AG04449 (cell line): ENCODE measurements around the gene ANKRD11.

Source experiments
- CTCF ChIA-PET: fragments of 350-600 bp; formaldehyde crosslinking; extraction: SDS; loops from one replicate; lab custom pipeline; 2021; ENCODE audit warnings: antibody characterized with exemption; lab: Yijun Ruan, JAX
- POLR2A ChIA-PET: fragments of 400-600, 350-600 bp; formaldehyde crosslinking; extraction: SDS; loops from one replicate; lab custom pipeline; 2020; ENCODE audit warnings: antibody characterized with exemption, inconsistent platforms; lab: Yijun Ruan, JAX
- DNase-seq: peaks from one replicate; pipeline ENCODE4 v3.0.0-alpha.2; 2010; ENCODE audit warnings: low read depth, low spot score
- H3K4me3 ChIP-seq: 2 replicates; pipeline ENCODE4 v1.5.1; 2011; ENCODE audit warnings: low read depth, mild to moderate bottlenecking, control low read depth, low read length
- CTCF ChIP-seq: IDR thresholded peaks from one replicate; pipeline ENCODE4 v1.5.1; 2011; ENCODE audit warnings: mild to moderate bottlenecking, moderate library complexity, low read length, control low read depth, inconsistent platforms; ENCODE audit not compliant: insufficient read depth; ENCODE audit errors: missing control alignments

The ANKRD11 gene

DNA sequence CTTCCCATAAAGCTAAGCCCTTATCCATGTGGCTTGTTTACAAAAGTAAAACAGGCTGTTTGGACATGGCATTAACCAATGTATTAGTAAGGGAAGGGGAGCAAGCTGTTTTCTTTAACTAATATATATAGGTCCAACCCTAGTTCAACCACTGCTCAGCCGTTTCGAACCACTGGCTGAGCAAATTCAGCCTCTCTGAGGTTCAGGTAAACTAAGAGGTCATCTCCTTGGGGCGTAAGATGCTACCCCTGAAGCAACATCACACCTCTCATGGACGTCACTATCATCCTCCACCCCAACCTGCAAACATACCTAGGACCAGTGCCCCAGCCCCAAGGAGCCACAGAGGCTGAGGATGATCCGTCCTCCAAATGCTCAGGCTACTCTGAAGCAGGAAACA, 45.2 kb downstream of the ANKRD11 start:
- TF ChIP-seq CTCF, result no peak
- no peak for DNase-seq
- ChIA-PET CTCF (no interaction called here), POLR2A (interaction anchor here (1.5 kb wide), 1 partner anchor 10 kb away, joined by 3 read pairs; no protein-coding TSS in a partner anchor)
- H3K4me3 ChIP-seq, result no peak overlapping the region

- CTCF ChIA-PET, result no interaction called here
- POLR2A ChIA-PET, result interaction anchor here (0.5 to 1.5 kb wide), 2 partner anchors 10 to 115 kb away, joined by 3 read pairs; no protein-coding TSS in a partner anchor
- no peak overlapping the region for H3K4me3 ChIP-seq
- DNase-seq, result no peak
- TF ChIP-seq CTCF, result no peak
These were observed 45.6 kb downstream of the ANKRD11 start for GRCh38 chr16:89444728-89445127.

GRCh38 chr16:89444151-89444723, 46.1 kb downstream of the ANKRD11 start:
- ChIA-PET POLR2A (interaction anchor here (0.5 to 1.5 kb wide), 2 partner anchors 11 to 116 kb away, joined by 3 read pairs; no protein-coding TSS in a partner anchor), CTCF (no interaction called here)
- no peak for TF ChIP-seq CTCF
- DNase-seq, result no peak
- no peak overlapping the region for H3K4me3 ChIP-seq

DNA sequence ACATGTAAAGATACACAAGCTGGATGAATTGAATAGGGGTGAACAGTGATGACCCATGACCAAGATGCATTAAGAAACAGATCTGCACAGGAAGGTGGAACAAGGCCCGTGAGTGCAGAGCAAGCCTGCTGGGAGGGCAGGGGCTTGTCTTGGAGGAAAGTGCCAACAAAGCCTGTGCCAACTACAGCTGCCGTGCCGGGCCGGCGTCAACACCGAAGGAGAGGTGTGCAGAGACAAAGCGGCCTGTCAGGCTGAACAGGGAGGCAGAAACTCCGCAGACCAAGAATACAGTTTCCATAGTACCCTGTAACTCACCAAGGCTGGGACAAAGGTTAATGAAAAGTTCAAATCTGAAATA, 46.7 kb downstream of the ANKRD11 start:
- TF ChIP-seq CTCF, result no peak
- no peak for DNase-seq
- no peak overlapping the region for H3K4me3 ChIP-seq
- ChIA-PET POLR2A (no interaction called here), CTCF (no interaction called here)

GRCh38 chr16:89442990-89443726, 47.2 kb downstream of the ANKRD11 start:
- CTCF ChIA-PET, result interaction anchor here (1.5 kb wide), 1 partner anchor 12 kb away, joined by 4 read pairs; no protein-coding TSS in a partner anchor
- TF ChIP-seq CTCF, result no peak
- H3K4me3 ChIP-seq, result no peak overlapping the region
- POLR2A ChIA-PET, result no interaction called here
- DNase-seq, result peak; percentile 42

- H3K4me3 ChIP-seq, result no peak overlapping the region
- no peak for TF ChIP-seq CTCF
- ChIA-PET POLR2A (no interaction called here), CTCF (interaction anchor here (1.5 kb wide), 1 partner anchor 12 kb away, joined by 4 read pairs; no protein-coding TSS in a partner anchor)
- DNase-seq, result no peak
These were observed 47.8 kb downstream of the ANKRD11 start for GRCh38 chr16:89442588-89442987.
